Liver (tissue), 3 donors: ENCODE measurements around the gene SIGLEC6.

ENCODE experiments used
- ATF3 ChIP-seq: IDR thresholded peaks from 2 replicates; pipeline ENCODE4 v1.6.1; 2016; ENCODE audit warnings: antibody characterized with exemption
- CTCF ChIP-seq: fragments of 150-350 bp; IDR thresholded peaks from 2 replicates; pipeline ENCODE4 v1.5.1; 2017; ENCODE audit warnings: improper control_type of control experiment, low read depth, low read length; ENCODE audit not compliant: missing input control
- EGR1 ChIP-seq, 2 donors: IDR thresholded peaks; 2 replicates each; pipeline ENCODE4 v1.6.1; 2016 to 2018; ENCODE audit warnings: antibody characterized with exemption in 2 of 2, low read depth in 2 of 2
- FOXA1 ChIP-seq: IDR thresholded peaks from 2 replicates; pipeline ENCODE4 v1.6.1; 2016; ENCODE audit warnings: antibody characterized with exemption
- HNF4A ChIP-seq, 2 donors: conservative IDR thresholded peaks; 2 replicates each; pipeline ENCODE4 v1.6.1; 2016; ENCODE audit warnings: antibody characterized with exemption in 2 of 2, mild to moderate bottlenecking in 2 of 2
- JUND ChIP-seq, 2 donors: IDR thresholded peaks; 2 replicates each; pipeline ENCODE4 v1.6.1; 2016; ENCODE audit warnings: antibody characterized with exemption in 2 of 2
- MAX ChIP-seq: IDR thresholded peaks from 2 replicates; pipeline ENCODE4 v1.6.1; 2016; ENCODE audit warnings: antibody characterized with exemption
- NR2F2 ChIP-seq: IDR thresholded peaks from 2 replicates; pipeline ENCODE4 v1.6.1; 2016; ENCODE audit warnings: antibody characterized with exemption
- RAD21 ChIP-seq, 2 donors: IDR thresholded peaks; 2 replicates each; pipeline ENCODE4 v1.6.1; 2016; ENCODE audit warnings: antibody characterized with exemption in 2 of 2, mild to moderate bottlenecking in 2 of 2
- REST ChIP-seq: IDR thresholded peaks from 2 replicates; pipeline ENCODE4 v1.6.1; 2016; ENCODE audit warnings: antibody characterized with exemption, mild to moderate bottlenecking
- SP1 ChIP-seq: IDR thresholded peaks from 2 replicates; pipeline ENCODE4 v1.6.1; 2018; ENCODE audit warnings: antibody characterized with exemption, mild to moderate bottlenecking
- TAF1 ChIP-seq: conservative IDR thresholded peaks from 2 replicates; pipeline ENCODE4 v1.6.1; 2016; ENCODE audit warnings: antibody characterized with exemption, mild to moderate bottlenecking
- YY1 ChIP-seq: IDR thresholded peaks from 2 replicates; pipeline ENCODE4 v1.6.1; 2016; ENCODE audit warnings: antibody characterized with exemption, mild to moderate bottlenecking
- ZBTB33 ChIP-seq: IDR thresholded peaks from 2 replicates; pipeline ENCODE4 v1.6.1; 2016; ENCODE audit warnings: antibody characterized with exemption
- donor health status: healthy.
- donor health status: healthy.

GRCh38 chr19:51480590-51480989 is 50.9 kb downstream of the SIGLEC6 start:
- TF ChIP-seq EGR1 (IDR thresholded peaks at IDR 0.05; ENCODE audit: low read depth in 2 of 2), result no peak
- TF ChIP-seq REST, result peak; percentile 96
- no peak for TF ChIP-seq CTCF
- TF ChIP-seq TAF1, result no peak
- no peak for TF ChIP-seq JUND (IDR thresholded peaks at IDR 0.05)
- TF ChIP-seq RAD21 (IDR thresholded peaks at IDR 0.05), result no peak
- TF ChIP-seq ATF3, result no peak
- TF ChIP-seq SP1, result no peak
- TF ChIP-seq FOXA1, result no peak
- no peak for TF ChIP-seq YY1
- no peak for TF ChIP-seq ZBTB33
- TF ChIP-seq MAX, result no peak
- no peak for TF ChIP-seq HNF4A (conservative IDR thresholded peaks at IDR 0.05)
- TF ChIP-seq NR2F2, result no peak
